ENCODE results near the gene KLHDC9. TPM values are rescaled to one million over a fixed set of nuclear protein-coding genes. Genes with fewer than 3 reads are reported as not detected.
"Not testable (repeated sequence)": the region's sequence is repeated elsewhere in the genome, so short reads cannot be mapped to it uniquely, and the experiment has no call there.

The KLHDC9 gene
- total RNA-seq, 2 experiments from 2014 or later, result 0.41 TPM; not detected in 1

DNA sequence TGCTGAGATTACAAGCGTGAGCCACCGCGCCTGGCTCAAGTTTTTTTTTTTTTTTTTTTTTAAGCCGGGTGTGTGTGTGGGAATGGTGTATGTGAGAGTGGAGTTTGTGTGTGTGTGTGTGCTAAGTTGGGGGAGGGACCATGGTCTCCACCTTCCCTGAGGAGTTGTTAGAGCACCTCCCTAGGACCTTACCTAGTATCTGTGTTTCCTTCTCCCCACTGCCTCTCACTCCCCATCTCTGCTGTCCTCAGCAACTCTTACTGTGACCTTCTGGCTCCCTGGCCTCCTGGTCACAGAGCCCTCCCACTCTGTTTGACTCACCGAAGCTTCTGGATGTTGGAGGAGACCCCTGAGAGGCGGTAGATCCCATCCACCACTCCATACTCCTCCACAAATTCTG lies 38.9 kb upstream of the KLHDC9 start:
- ATAC-seq (ENCODE audit: poor library complexity), result no peak
- peak overlapping the region; percentile 13 to 54 for H3K27ac ChIP-seq (ENCODE audit: low read depth in 1 of 2, low read length in 2 of 2)

DNA sequence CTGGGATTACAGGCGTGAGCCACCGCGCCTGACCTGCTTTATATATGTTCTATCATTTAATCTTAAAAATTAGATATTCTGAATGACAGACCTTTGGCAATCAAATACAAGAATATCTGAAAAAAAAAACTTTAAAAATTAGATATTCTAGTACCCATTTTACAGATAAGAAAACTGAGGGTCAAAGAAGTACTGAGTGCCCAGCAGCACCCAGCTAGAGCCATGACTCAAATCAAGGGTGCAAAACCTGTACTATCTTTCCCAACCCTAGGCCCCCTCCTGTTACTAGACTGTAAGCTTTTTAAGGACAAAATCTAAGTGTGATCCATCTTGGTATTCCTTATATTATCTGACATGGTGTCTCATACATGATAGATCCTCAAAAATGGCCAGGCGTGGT lies 36.7 kb upstream of the KLHDC9 start:
- ChIA-PET CTCF (interaction anchor here (0.6 to 2.3 kb wide), 3 partner anchors 21 to 36 kb away, joined by 3 to 8 read pairs (median 3); no protein-coding TSS in a partner anchor), POLR2A (interaction anchor here (0.6 to 3.1 kb wide), 6 partner anchors 9 to 47 kb away, joined by 3 to 20 read pairs (median 4); partner anchors contain the start of genes ARHGAP30, TSTD1 and USF1)
- Mint-ChIP-seq H3K9me3 (no peaks in the 10 kb centered on the region), H3K4me1 (ENCODE audit: low read depth) (peaks cover 72% of the 10 kb centered on the region), H3K27me3 (no peaks in the 10 kb centered on the region), H3K4me3 (no peak overlapping the region), H3K27ac (peak overlapping the region; percentile 88), H3K36me3 (ENCODE audit: low read depth) (peaks cover 68% of the 10 kb centered on the region)
- H3K36me3 ChIP-seq (ENCODE audit: insufficient read depth, low read length), result peaks cover 72% of the 10 kb centered on the region
- ATAC-seq (ENCODE audit: poor library complexity) (no peak), DNase-seq (no peak)
- intact Hi-C loops (cut with DNase I, micrococcal nuclease), result no loop called here
- TF ChIP-seq, protein P1, sequence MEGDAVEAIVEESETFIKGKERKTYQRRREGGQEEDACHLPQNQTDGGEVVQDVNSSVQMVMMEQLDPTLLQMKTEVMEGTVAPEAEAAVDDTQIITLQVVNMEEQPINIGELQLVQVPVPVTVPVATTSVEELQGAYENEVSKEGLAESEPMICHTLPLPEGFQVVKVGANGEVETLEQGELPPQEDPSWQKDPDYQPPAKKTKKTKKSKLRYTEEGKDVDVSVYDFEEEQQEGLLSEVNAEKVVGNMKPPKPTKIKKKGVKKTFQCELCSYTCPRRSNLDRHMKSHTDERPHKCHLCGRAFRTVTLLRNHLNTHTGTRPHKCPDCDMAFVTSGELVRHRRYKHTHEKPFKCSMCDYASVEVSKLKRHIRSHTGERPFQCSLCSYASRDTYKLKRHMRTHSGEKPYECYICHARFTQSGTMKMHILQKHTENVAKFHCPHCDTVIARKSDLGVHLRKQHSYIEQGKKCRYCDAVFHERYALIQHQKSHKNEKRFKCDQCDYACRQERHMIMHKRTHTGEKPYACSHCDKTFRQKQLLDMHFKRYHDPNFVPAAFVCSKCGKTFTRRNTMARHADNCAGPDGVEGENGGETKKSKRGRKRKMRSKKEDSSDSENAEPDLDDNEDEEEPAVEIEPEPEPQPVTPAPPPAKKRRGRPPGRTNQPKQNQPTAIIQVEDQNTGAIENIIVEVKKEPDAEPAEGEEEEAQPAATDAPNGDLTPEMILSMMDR (IDR thresholded peaks at IDR 0.05), result no peak
- H3K27ac ChIP-seq (ENCODE audit: low read depth in 1 of 2, low read length in 2 of 2), result no peak overlapping the region
- no peaks in the 10 kb centered on the region for H3K9me3 ChIP-seq (ENCODE audit: control insufficient read depth in 1 of 2, insufficient read depth in 1 of 2, low read length in 2 of 2)
- peaks cover 82% of the 10 kb centered on the region for H3K4me1 ChIP-seq (ENCODE audit: insufficient read depth, low read length)
- no peak overlapping the region for H3K4me3 ChIP-seq (ENCODE audit: low read length)
- no peaks in the 10 kb centered on the region for H3K27me3 ChIP-seq (ENCODE audit: control insufficient read depth in 1 of 2, insufficient read depth in 2 of 2, low read length in 2 of 2)

More for the DNA sequence above, 38.9 kb upstream of the KLHDC9 start:
- no peaks in the 10 kb centered on the region for H3K9me3 ChIP-seq (ENCODE audit: control insufficient read depth in 1 of 2, insufficient read depth in 1 of 2, low read length in 2 of 2)
- H3K36me3 ChIP-seq (ENCODE audit: insufficient read depth, low read length), result peaks cover 77% of the 10 kb centered on the region
- H3K27me3 ChIP-seq (ENCODE audit: control insufficient read depth in 1 of 2, insufficient read depth in 2 of 2, low read length in 2 of 2), result no peaks in the 10 kb centered on the region
- POLR2A ChIA-PET, result interaction anchor here (0.8 to 3.1 kb wide), 3 partner anchors 8 to 14 kb away, joined by 3 to 20 read pairs (median 16); partner anchors contain the start of genes ARHGAP30 and USF1
- peaks cover 67% of the 10 kb centered on the region for H3K4me1 ChIP-seq (ENCODE audit: insufficient read depth, low read length)
- H3K4me3 ChIP-seq (ENCODE audit: low read length), result no peak overlapping the region
- Mint-ChIP-seq H3K4me1 (ENCODE audit: low read depth) (peaks cover 64% of the 10 kb centered on the region), H3K27me3 (no peaks in the 10 kb centered on the region), H3K27ac (peak overlapping the region; percentile 88), H3K9me3 (no peaks in the 10 kb centered on the region), H3K4me3 (no peak overlapping the region), H3K36me3 (ENCODE audit: low read depth) (peaks cover 79% of the 10 kb centered on the region)
- no peak for DNase-seq
- TF ChIP-seq, protein P1 (IDR thresholded peaks at IDR 0.05), result no peak
- intact Hi-C loops (cut with DNase I, micrococcal nuclease), result no loop called here
- CTCF ChIA-PET, result interaction anchor here (0.6 to 2.3 kb wide), 3 partner anchors 9 to 38 kb away, joined by 3 to 8 read pairs (median 3); partner anchors contain the start of gene USF1

GRCh38 chr1:161063936-161064335 lies 34.2 kb upstream of the KLHDC9 start:
- Histone ChIP-seq H3K4me1 (ENCODE audit: insufficient read depth, low read length) (peaks cover 89% of the 10 kb centered on the region), H3K27ac (ENCODE audit: low read depth in 1 of 2, low read length in 2 of 2) (peak overlapping the region in 1 of 2 donors; percentile 34), H3K36me3 (ENCODE audit: insufficient read depth, low read length) (peaks cover 58% of the 10 kb centered on the region)
- H3K4me3 ChIP-seq (ENCODE audit: low read length); H3K9me3 Mint-ChIP-seq; intact Hi-C loops (cut with DNase I, micrococcal nuclease); H3K27me3 Mint-ChIP-seq; POLR2A ChIA-PET; H3K27me3 ChIP-seq (ENCODE audit: control insufficient read depth in 1 of 2, insufficient read depth in 2 of 2, low read length in 2 of 2); ATAC-seq (ENCODE audit: poor library complexity); H3K9me3 ChIP-seq (ENCODE audit: control insufficient read depth in 1 of 2, insufficient read depth in 1 of 2, low read length in 2 of 2): not testable (repeated sequence)
- Mint-ChIP-seq H3K4me3 (peak overlapping the region; percentile 85), H3K36me3 (ENCODE audit: low read depth) (peaks cover 76% of the 10 kb centered on the region), H3K4me1 (ENCODE audit: low read depth) (peaks cover 80% of the 10 kb centered on the region), H3K27ac (peak overlapping the region; percentile 88)
- CTCF ChIA-PET, result interaction anchor here (0.7 kb wide), 1 partner anchor 761 kb away, joined by 3 read pairs; no protein-coding TSS in a partner anchor
- peak in 1 of 14 experiments; percentile 24 for DNase-seq

GRCh38 chr1:161065681-161066080 lies 32.5 kb upstream of the KLHDC9 start:
- Mint-ChIP-seq H3K4me3 (peak overlapping the region; percentile 14), H3K36me3 (ENCODE audit: low read depth) (peaks cover 70% of the 10 kb centered on the region), H3K4me1 (ENCODE audit: low read depth) (peaks cover 74% of the 10 kb centered on the region), H3K27ac (peak overlapping the region; percentile 90)
- not testable (repeated sequence) for H3K27me3 ChIP-seq (ENCODE audit: control insufficient read depth in 1 of 2, insufficient read depth in 2 of 2, low read length in 2 of 2); H3K9me3 ChIP-seq (ENCODE audit: control insufficient read depth in 1 of 2, insufficient read depth in 1 of 2, low read length in 2 of 2); H3K27ac ChIP-seq (ENCODE audit: low read depth in 1 of 2, low read length in 2 of 2); ATAC-seq (ENCODE audit: poor library complexity); H3K27me3 Mint-ChIP-seq; DNase-seq; H3K4me3 ChIP-seq (ENCODE audit: low read length); H3K9me3 Mint-ChIP-seq
- intact Hi-C loops (cut with DNase I, micrococcal nuclease), result loop anchor here in 1 of 2 experiments (5.0 kb wide), 1 partner anchor 92 kb away; the partner anchor contains the start of gene USP21
- Histone ChIP-seq H3K36me3 (ENCODE audit: insufficient read depth, low read length) (peaks cover 47% of the 10 kb centered on the region), H3K4me1 (ENCODE audit: insufficient read depth, low read length) (peaks cover 88% of the 10 kb centered on the region)
- CTCF ChIA-PET, result interaction anchor here (0.7 to 4.0 kb wide), 4 partner anchors 20 to 100 kb away, joined by 4 to 17 read pairs (median 6); partner anchors contain the start of genes PPOX and USF1
- POLR2A ChIA-PET, result interaction anchor here (1.5 to 8.2 kb wide), 2 partner anchors 17 to 44 kb away, joined by 3 to 295 read pairs; partner anchors contain the start of genes F11R and USF1
